Hindlimb muscle (tissue), 1 donor: ENCODE results near the gene PITPNC1. TPM values are rescaled to one million over a fixed set of nuclear protein-coding genes. Genes with fewer than 3 reads are reported as not detected.
"Not testable (repeated sequence)": the region's sequence is repeated elsewhere in the genome, so short reads cannot be mapped to it uniquely, and the experiment has no call there.

ENCODE experiments used
- DNase-seq: peaks from one replicate; pipeline ENCODE4 v3.0.0-alpha.2; 2013
- polyA plus RNA-seq: library from polyadenylated mRNA; unstranded; fragments of 120-200 nt; gene quantifications from one replicate; pipeline ENCODE4 v1.2.1, GENCODE V29; 2013; ENCODE audit not compliant: insufficient read length

The PITPNC1 gene
- polyA plus RNA-seq: 8.8 TPM

- DNase-seq: peak; percentile 88
These were observed at the start of gene PITPNC1 for GRCh38 chr17:67376737-67377487. PITPNC1 (plus strand) TSS chr17:67377281.

DNA sequence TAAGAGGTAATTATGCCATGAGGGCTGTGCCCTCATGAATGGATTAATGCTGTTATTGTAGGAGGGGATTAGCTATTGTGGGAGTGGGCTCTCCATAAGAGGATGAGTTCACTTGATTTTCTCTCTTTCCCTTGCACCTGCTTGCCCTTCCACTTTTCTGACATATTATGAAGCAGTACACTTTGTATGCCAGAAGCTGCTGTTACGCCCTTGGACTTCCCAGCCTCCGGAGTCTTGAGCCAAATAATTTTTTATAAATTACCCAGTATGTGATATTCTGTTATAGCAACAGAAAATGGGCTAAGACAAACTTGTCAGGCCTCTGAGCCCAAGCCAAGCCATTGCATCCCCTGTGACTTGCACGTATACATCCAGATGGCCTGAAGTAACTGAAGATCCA lies 49.1 kb upstream of the PITPNC1 start:
- no peak for DNase-seq

DNA sequence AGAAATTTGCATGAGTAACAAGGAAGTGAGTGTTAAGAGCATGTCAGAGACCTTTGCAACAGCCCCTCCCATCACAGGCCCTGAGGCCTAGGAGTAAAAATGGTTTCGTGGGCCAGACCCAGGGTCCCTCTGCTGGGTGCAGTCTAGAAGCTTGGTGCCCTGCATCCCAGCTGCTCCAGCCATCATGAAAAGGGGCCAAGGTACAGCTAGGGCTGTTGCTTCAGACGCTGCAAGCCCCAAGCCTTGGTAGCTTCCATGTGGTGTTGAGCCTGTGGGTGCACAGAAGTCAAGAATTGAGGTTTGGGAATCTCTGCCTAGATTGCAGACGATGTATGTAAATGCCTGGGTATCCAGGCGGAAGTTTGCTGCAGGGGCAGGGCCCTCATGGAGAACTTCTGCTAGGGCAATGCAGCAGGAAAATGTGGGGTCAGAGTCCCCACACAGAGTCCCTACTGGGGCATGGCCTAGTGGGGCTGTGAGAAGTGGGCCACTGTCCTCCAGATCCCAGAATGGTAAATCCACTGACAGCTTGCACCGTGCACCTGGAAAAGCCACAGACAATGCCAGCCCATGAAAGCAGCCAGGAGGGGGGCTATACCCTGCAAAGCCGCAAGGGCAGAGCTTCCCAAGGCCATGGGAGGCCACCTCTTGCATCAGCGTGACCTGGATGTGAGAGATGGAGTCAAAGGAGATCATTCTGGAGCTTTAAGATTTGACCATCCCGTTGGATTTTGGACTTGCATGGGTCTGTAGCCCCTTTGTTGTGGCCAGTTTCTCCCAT lies 45.5 kb upstream of the PITPNC1 start:
- DNase-seq: not testable (repeated sequence)

GRCh38 chr17:67332162-67332508 lies 44.9 kb upstream of the PITPNC1 start:
- DNase-seq: not testable (repeated sequence)

DNA sequence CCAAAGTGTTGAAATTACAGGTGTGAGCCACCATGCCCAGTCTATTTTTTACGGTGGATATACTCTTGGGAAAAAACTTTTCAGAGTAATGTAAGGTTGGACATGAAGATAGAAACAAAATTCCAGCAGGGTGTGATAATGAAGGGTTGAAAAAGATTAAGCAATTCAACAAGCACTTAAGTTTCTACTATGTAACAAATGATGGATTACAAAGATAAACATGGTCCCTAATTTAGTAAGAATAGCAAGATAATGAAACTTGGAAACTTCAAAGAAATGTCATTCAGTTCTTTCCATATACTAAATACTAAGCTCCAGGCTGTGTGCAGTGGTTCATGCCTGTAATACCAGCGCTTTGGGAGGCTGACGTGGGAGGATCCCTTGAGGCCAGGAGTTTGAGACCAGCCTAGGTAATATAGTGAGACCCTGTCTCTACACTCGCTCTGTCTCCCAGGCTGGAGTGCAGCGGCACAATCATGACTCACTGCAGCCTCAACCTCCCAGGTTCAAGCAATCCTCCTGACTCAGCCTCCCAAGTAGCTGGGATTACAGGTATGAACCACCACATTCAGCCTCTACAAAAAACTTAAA lies 41.7 kb upstream of the PITPNC1 start:
- no peak for DNase-seq

DNA sequence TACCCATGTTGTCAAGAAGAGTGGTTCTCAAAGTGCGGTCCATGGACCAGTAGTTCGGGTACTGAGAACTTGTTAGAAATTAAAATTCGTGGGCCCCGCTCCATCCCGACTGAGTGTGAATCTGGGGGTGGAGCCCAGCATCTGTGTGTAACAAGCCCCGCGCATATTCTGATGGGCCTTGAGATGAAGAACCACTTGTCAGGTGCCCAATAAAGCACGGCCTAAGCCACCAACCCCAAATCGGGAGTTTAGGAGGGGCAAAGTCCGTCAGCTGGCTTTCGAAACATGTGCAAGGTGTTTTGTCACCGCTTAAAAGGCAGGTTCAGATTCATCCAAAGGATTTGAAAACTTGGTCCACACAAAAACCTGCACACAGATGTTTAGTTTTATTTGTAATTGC lies 40.2 kb upstream of the PITPNC1 start:
- no peak for DNase-seq

GRCh38 chr17:67338353-67338752 lies 38.7 kb upstream of the PITPNC1 start:
- DNase-seq: not testable (repeated sequence)

- DNase-seq: no peak
These were observed 33.8 kb upstream of the PITPNC1 start for GRCh38 chr17:67343237-67343636.

DNA sequence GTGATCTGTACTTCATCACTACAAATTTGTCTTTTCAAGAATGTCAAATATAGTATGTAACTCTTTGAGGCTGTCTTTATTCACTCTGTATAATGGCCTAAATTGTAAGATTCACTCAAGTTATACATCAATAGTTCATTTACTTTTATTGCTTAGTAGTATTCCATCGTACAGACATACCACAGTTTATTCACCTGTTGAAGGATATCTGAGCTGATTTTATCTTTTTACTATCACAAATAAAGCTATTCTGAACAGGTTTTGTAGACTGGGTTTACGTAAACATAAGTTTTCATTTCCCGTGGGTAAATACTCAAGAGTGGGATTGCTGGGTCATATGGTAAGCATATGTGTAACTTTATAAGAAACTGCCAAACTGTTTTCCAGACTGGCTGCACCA lies 29.3 kb upstream of the PITPNC1 start:
- no peak for DNase-seq

- DNase-seq: no peak
These were observed 27.7 kb upstream of the PITPNC1 start for GRCh38 chr17:67349420-67349819.

GRCh38 chr17:67353161-67353560 lies 23.9 kb upstream of the PITPNC1 start:
- no peak for DNase-seq

- DNase-seq: no peak
These were observed 23.0 kb upstream of the PITPNC1 start for GRCh38 chr17:67353929-67354574.

GRCh38 chr17:67358612-67359011 lies 18.5 kb upstream of the PITPNC1 start:
- no peak for DNase-seq

DNA sequence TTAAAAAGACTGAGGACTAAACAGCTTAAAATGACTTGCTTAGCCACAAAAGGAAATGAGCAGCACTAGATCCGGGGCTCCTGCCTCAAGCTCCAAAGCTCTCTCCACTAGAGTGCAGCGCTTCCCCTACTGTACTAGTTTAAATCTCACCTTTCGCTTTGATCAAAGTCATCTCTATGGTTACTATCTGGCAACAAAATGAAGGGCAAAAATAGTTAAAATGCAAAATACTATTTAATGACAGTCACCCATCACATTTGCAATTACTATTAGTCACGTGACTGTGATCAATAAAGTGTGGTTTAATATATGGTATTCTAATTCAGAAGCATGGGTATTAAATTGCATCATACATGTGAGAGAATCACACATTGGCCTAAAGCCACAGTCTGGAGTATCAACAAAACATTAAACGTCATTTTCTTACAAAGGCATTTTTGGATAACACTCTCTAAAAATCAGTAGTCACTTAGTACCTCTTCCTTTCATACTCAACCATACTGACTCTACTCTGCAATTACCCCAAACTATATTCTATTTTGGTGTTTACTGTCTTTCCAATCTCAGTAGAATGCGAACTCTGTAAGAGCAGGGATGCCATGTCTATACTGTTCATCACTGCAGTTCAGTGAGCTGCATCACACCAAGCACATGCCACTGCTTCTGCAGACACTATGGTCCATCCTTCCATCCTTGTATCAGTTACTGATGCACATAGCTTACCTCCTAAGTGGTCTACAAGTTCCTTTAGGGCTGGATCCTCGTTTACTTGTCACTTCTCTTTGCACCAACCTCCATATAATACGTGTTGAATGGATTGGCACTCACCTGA lies 16.9 kb upstream of the PITPNC1 start:
- DNase-seq: no peak

- no peak for DNase-seq
These were observed 16.2 kb upstream of the PITPNC1 start for GRCh38 chr17:67360880-67361279.

- DNase-seq: no peak
These were observed 14.9 kb upstream of the PITPNC1 start for GRCh38 chr17:67362173-67362572.

DNA sequence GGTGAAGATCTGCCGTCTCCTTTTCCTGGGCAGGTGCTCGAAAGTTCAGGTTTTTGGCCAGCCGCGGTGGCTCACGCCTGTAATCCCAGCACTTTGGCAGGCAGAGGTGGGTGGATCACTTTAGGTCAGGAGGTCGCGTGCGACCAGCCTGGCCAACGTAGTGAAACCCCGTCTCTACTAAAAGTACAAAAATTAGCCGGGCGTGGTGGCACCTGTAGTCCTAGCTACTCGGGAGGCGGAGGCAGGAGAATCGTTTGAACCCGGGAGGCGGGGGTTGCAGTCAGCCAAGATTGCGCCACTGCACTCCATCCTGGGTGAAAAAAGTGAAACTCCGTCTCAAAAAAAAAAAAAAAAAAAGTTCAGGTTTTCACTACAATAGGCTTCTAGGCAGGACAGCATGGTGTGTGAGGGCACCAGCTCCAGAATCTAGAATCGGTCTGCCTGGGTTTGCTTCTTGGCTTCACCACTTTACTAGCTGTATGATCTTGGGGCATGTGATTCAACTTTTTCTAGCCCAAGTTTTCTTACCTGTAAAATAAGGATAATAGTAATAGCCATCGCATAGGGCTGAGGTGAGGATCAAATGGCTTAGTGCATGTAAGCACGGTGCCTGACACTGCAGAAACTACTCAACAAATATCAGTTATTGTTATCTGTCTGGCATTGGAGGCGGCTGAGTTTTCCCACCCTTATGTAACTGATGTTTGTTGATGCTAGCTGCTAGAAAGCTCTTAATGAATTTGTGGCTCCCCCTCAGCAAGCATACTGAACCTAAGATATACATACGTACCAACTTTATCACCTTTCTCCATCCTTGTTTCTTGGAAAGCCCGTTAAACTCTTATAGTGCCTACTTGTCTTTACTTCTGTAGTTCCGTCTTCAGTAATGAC lies 12.0 kb upstream of the PITPNC1 start:
- DNase-seq: no peak

GRCh38 chr17:67365738-67366192 lies 11.3 kb upstream of the PITPNC1 start:
- no peak for DNase-seq

- DNase-seq: peak; percentile 92
These were observed 10.6 kb upstream of the PITPNC1 start, which contains the start of gene PSMD12 for GRCh38 chr17:67366193-67367157. PSMD12 (minus strand) TSS chr17:67366577; CDS start chr17:67366519, 58 bp downstream.

GRCh38 chr17:67369676-67370075 lies 7.4 kb upstream of the PITPNC1 start:
- DNase-seq: no peak
